Measurements from ENCODE around the gene TSEN54.

The TSEN54 gene

GRCh38 chr17:75548813-75549212 is 32.5 kb downstream of the TSEN54 start:
- Histone ChIP-seq H3K4me2 (ENCODE audit: low read depth, low read length) (no peak overlapping the region), H3F3A (ENCODE audit: insufficient read depth, low read length) (no peaks in the 10 kb centered on the region), H3K4me1 (ENCODE audit: low read length) (no peaks in the 10 kb centered on the region), H3K27me3 (replicated peaks; ENCODE audit: insufficient read depth, low read length) (no peaks in the 10 kb centered on the region), H3K79me2 (ENCODE audit: low read length) (no peaks in the 10 kb centered on the region), H3K9me3 (replicated peaks; ENCODE audit: insufficient read depth, low read length) (no peaks in the 10 kb centered on the region), H3K9ac (ENCODE audit: low read length) (no peak overlapping the region), H3K9me2 (replicated peaks; ENCODE audit: insufficient read depth, low read length) (no peaks in the 10 kb centered on the region), H3K4me3 (ENCODE audit: low read length) (no peak overlapping the region), H3K36me3 (replicated peaks; ENCODE audit: insufficient read depth, low read length) (no peaks in the 10 kb centered on the region), H3K27ac (ENCODE audit: low read length) (no peak overlapping the region), H4K20me1 (ENCODE audit: insufficient read depth, low read length) (no peaks in the 10 kb centered on the region), H2AFZ (ENCODE audit: low read length) (no peak overlapping the region)
- no peak for DNase-seq
- no peak for TF ChIP-seq EZH2 (optimal IDR thresholded peaks at IDR 0.05; ENCODE audit: low read depth, low read length)
- no peak for TF ChIP-seq EZH2phosphoT487 (IDR thresholded peaks at IDR 0.05; ENCODE audit: low read length)
- no peak for TF ChIP-seq CTCF (IDR thresholded peaks at IDR 0.05; ENCODE audit: low read length)

- no peak for DNase-seq
- Histone ChIP-seq H3F3A (ENCODE audit: insufficient read depth, low read length) (no peaks in the 10 kb centered on the region), H2AFZ (ENCODE audit: low read length) (no peak overlapping the region), H3K4me3 (ENCODE audit: low read length) (no peak overlapping the region), H3K27ac (ENCODE audit: low read length) (no peak overlapping the region), H4K20me1 (ENCODE audit: insufficient read depth, low read length) (no peaks in the 10 kb centered on the region), H3K9me2 (replicated peaks; ENCODE audit: insufficient read depth, low read length) (no peaks in the 10 kb centered on the region), H3K79me2 (ENCODE audit: low read length) (no peaks in the 10 kb centered on the region), H3K36me3 (replicated peaks; ENCODE audit: insufficient read depth, low read length) (no peaks in the 10 kb centered on the region), H3K4me1 (ENCODE audit: low read length) (no peaks in the 10 kb centered on the region), H3K9me3 (replicated peaks; ENCODE audit: insufficient read depth, low read length) (no peaks in the 10 kb centered on the region), H3K27me3 (replicated peaks; ENCODE audit: insufficient read depth, low read length) (no peaks in the 10 kb centered on the region), H3K9ac (ENCODE audit: low read length) (no peak overlapping the region), H3K4me2 (ENCODE audit: low read depth, low read length) (no peak overlapping the region)
- TF ChIP-seq EZH2 (optimal IDR thresholded peaks at IDR 0.05; ENCODE audit: low read depth, low read length) (no peak), EZH2phosphoT487 (IDR thresholded peaks at IDR 0.05; ENCODE audit: low read length) (no peak), CTCF (IDR thresholded peaks at IDR 0.05; ENCODE audit: low read length) (no peak)
These were observed 33.2 kb downstream of the TSEN54 start for GRCh38 chr17:75549246-75550138.

- Histone ChIP-seq H3K4me1 (ENCODE audit: low read length) (no peaks in the 10 kb centered on the region), H3K9me3 (replicated peaks; ENCODE audit: insufficient read depth, low read length) (no peaks in the 10 kb centered on the region), H2AFZ (ENCODE audit: low read length) (no peak overlapping the region), H3K4me2 (ENCODE audit: low read depth, low read length) (no peak overlapping the region), H3K9me2 (replicated peaks; ENCODE audit: insufficient read depth, low read length) (no peaks in the 10 kb centered on the region), H3K27ac (ENCODE audit: low read length) (no peak overlapping the region), H3K27me3 (replicated peaks; ENCODE audit: insufficient read depth, low read length) (no peaks in the 10 kb centered on the region), H3K9ac (ENCODE audit: low read length) (no peak overlapping the region), H3F3A (ENCODE audit: insufficient read depth, low read length) (no peaks in the 10 kb centered on the region), H4K20me1 (ENCODE audit: insufficient read depth, low read length) (no peaks in the 10 kb centered on the region), H3K79me2 (ENCODE audit: low read length) (no peaks in the 10 kb centered on the region), H3K36me3 (replicated peaks; ENCODE audit: insufficient read depth, low read length) (no peaks in the 10 kb centered on the region), H3K4me3 (ENCODE audit: low read length) (no peak overlapping the region)
- no peak for DNase-seq
- no peak for TF ChIP-seq CTCF (IDR thresholded peaks at IDR 0.05; ENCODE audit: low read length)
- no peak for TF ChIP-seq EZH2phosphoT487 (IDR thresholded peaks at IDR 0.05; ENCODE audit: low read length)
- TF ChIP-seq EZH2 (optimal IDR thresholded peaks at IDR 0.05; ENCODE audit: low read depth, low read length) = no peak
These were observed 33.8 kb downstream of the TSEN54 start for GRCh38 chr17:75550139-75550465.

Measured in MM.1S (cell line).